Osteoblast (primary cell): ENCODE measurements around the gene PHLDA3. TPM values are rescaled to one million over a fixed set of nuclear protein-coding genes. Genes with fewer than 3 reads are reported as not detected.

Experiments used
- DNase-seq: peaks from one replicate; pipeline ENCODE4 v3.0.0; 2011; ENCODE audit warnings: low spot score, mixed read lengths; ENCODE audit not compliant: insufficient read length; ENCODE audit errors: missing footprints
- H2AFZ ChIP-seq: 2 replicates; pipeline ENCODE4 v1.6.0; 2011; ENCODE audit warnings: mild to moderate bottlenecking, low read length
- H3K27ac ChIP-seq: 2 replicates; pipeline ENCODE4 v1.5.1; 2011; ENCODE audit warnings: mild to moderate bottlenecking, low read depth, low read length, moderate library complexity
- H3K27me3 ChIP-seq: 2 replicates; pipeline ENCODE4 v1.6.0; 2012; ENCODE audit warnings: mild to moderate bottlenecking, control low read depth, inconsistent platforms, low read length, moderate library complexity; ENCODE audit not compliant: insufficient read depth
- H3K36me3 ChIP-seq: 2 replicates; pipeline ENCODE4 v1.5.1; 2011; ENCODE audit warnings: mild to moderate bottlenecking, low read length, control low read depth, moderate library complexity; ENCODE audit not compliant: insufficient read depth
- H3K4me1 ChIP-seq: 2 replicates; pipeline ENCODE4 v1.5.1; 2011; ENCODE audit warnings: mild to moderate bottlenecking, low read length, control low read depth, moderate library complexity; ENCODE audit not compliant: insufficient read depth
- H3K4me2 ChIP-seq: 2 replicates; pipeline ENCODE4 v1.6.0; 2011; ENCODE audit warnings: mild to moderate bottlenecking, low read length; ENCODE audit not compliant: insufficient read depth
- H3K4me3 ChIP-seq: fragments of 200-600 bp; sonication (generic); 3 replicates; pipeline ENCODE4 v1.5.1; 2012; ENCODE audit warnings: mild to moderate bottlenecking, low read length, inconsistent platforms; ENCODE audit not compliant: insufficient read depth
- H3K79me2 ChIP-seq: 2 replicates; pipeline ENCODE4 v1.6.0; 2012; ENCODE audit warnings: mild to moderate bottlenecking, low read length, control low read depth, inconsistent platforms; ENCODE audit not compliant: insufficient read depth
- H3K9me3 ChIP-seq: 2 replicates; pipeline ENCODE4 v1.5.1; 2011; ENCODE audit warnings: low read depth, low read length, control low read depth
- H4K20me1 ChIP-seq: 2 replicates; pipeline ENCODE4 v1.6.0; 2012; ENCODE audit warnings: mild to moderate bottlenecking, low read length, control low read depth; ENCODE audit not compliant: insufficient read depth
- total RNA-seq: library from RNA; depleted of rRNA; stranded (reverse); fragments of >200 nt; gene quantifications from 2 replicates; pipeline ENCODE4 v1.2.3, GENCODE V29; 2012
- TF ChIP-seq, protein P1 (sequence below): IDR thresholded peaks from 2 replicates; pipeline ENCODE4 v1.5.1; 2011; ENCODE audit warnings: mild to moderate bottlenecking, low read depth, low read length, moderate library complexity; ENCODE audit errors: extremely low read depth

The PHLDA3 gene
- total RNA-seq, 1 donor: 116 TPM

DNA sequence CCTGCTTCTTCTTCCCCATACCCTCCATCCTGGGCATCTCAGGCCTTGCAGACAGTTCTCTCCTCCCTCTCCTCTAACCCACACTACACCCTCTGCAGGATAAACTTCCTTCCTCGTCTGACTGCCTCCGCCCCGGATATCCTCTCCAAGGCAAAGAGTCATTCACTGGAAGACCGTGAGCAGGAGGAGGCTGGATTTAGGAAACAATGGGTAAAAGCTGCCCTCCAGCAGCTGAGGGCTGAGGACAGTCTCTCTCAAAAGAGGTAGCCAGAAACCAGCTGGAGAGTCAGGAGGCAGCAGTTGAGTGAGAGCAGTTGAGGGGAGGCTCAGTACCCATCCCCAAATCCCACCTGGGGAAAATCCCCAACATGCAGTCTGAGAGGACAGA lies 36.5 kb upstream of the PHLDA3 start:
- H2AFZ ChIP-seq: no peak overlapping the region
- no peaks in the 10 kb centered on the region for H3K27me3 ChIP-seq
- DNase-seq: peak; percentile 96
- peak overlapping the region; percentile 96 for H3K4me2 ChIP-seq
- H4K20me1 ChIP-seq: peaks cover 15% of the 10 kb centered on the region
- H3K9me3 ChIP-seq: no peaks in the 10 kb centered on the region
- peak overlapping the region; percentile 99 for H3K27ac ChIP-seq
- H3K4me3 ChIP-seq: peak overlapping the region; percentile 81
- peaks cover 79% of the 10 kb centered on the region for H3K4me1 ChIP-seq
- H3K79me2 ChIP-seq: peaks cover 69% of the 10 kb centered on the region
- peaks cover 19% of the 10 kb centered on the region for H3K36me3 ChIP-seq
- TF ChIP-seq, protein P1, sequence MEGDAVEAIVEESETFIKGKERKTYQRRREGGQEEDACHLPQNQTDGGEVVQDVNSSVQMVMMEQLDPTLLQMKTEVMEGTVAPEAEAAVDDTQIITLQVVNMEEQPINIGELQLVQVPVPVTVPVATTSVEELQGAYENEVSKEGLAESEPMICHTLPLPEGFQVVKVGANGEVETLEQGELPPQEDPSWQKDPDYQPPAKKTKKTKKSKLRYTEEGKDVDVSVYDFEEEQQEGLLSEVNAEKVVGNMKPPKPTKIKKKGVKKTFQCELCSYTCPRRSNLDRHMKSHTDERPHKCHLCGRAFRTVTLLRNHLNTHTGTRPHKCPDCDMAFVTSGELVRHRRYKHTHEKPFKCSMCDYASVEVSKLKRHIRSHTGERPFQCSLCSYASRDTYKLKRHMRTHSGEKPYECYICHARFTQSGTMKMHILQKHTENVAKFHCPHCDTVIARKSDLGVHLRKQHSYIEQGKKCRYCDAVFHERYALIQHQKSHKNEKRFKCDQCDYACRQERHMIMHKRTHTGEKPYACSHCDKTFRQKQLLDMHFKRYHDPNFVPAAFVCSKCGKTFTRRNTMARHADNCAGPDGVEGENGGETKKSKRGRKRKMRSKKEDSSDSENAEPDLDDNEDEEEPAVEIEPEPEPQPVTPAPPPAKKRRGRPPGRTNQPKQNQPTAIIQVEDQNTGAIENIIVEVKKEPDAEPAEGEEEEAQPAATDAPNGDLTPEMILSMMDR: peak; percentile 6

DNA sequence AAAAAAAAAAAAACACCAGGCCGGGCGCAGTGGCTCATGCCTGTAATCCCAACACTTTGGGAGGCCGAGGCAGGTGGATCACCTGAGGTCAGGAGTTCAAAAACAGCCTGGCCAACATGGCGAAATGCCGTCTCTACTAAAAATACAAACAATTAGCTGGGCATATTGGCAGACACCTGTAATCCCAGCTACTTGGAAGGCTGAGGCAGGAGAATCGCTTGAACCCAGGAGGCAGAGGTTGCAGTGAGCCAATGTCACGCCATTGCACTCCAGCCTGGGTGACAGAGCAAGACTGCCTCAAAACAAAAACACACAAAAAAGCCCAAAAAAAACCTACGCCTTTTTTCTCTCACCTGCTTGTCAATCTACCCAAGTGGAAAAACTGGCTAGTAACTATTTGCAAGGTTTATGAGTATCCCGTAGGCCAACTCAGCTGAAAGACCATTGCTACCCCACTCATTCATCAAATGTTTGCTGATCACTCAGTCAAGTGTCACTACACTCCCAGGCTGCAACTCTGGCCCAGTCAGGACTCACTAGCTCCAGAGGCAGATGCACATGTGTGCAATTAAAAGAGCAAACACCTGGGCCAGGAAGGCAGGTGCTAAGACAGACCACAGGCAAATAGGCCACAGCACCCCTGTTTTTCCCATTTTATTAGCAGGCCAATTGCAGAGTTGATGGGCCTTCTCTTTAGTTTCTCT lies 36.0 kb upstream of the PHLDA3 start:
- Histone ChIP-seq H3K4me2 (peak overlapping the region; percentile 96), H3K36me3 (peaks cover 22% of the 10 kb centered on the region), H3K27ac (peak overlapping the region; percentile 99), H3K79me2 (peaks cover 74% of the 10 kb centered on the region), H3K4me3 (peak overlapping the region; percentile 81), H3K27me3 (no peaks in the 10 kb centered on the region), H3K9me3 (no peaks in the 10 kb centered on the region), H2AFZ (no peak overlapping the region), H3K4me1 (peaks cover 84% of the 10 kb centered on the region), H4K20me1 (peaks cover 20% of the 10 kb centered on the region)
- DNase-seq: no peak
- TF ChIP-seq, protein P1: no peak

DNA sequence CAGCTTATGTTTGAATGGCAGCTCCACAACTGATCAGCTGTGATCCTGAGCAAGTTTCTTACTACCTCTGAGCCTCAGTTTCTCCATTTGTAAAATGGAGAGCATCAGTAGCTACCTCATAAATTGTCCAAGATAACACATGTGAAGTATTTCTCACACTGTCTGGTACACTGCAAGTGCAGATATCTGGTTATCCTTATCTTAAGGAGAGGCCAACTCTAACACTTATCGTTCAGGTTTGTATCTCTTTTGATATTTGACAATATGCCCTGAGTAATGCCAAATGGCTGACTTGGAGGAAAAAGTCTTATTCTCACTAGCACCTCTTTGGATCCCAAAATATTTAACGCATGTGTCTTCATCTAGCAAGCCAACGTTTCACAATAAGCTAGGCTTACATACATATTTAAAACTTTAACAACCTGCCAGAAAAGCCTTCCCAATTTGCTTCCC lies 35.2 kb upstream of the PHLDA3 start:
- Histone ChIP-seq H2AFZ (no peak overlapping the region), H3K4me1 (peaks cover 84% of the 10 kb centered on the region), H4K20me1 (peaks cover 25% of the 10 kb centered on the region), H3K4me3 (peak overlapping the region; percentile 81), H3K27me3 (no peaks in the 10 kb centered on the region), H3K4me2 (peak overlapping the region; percentile 96), H3K36me3 (peaks cover 30% of the 10 kb centered on the region), H3K27ac (peak overlapping the region; percentile 99), H3K79me2 (peaks cover 82% of the 10 kb centered on the region), H3K9me3 (no peaks in the 10 kb centered on the region)
- DNase-seq: no peak
- TF ChIP-seq, protein P1: no peak

DNA sequence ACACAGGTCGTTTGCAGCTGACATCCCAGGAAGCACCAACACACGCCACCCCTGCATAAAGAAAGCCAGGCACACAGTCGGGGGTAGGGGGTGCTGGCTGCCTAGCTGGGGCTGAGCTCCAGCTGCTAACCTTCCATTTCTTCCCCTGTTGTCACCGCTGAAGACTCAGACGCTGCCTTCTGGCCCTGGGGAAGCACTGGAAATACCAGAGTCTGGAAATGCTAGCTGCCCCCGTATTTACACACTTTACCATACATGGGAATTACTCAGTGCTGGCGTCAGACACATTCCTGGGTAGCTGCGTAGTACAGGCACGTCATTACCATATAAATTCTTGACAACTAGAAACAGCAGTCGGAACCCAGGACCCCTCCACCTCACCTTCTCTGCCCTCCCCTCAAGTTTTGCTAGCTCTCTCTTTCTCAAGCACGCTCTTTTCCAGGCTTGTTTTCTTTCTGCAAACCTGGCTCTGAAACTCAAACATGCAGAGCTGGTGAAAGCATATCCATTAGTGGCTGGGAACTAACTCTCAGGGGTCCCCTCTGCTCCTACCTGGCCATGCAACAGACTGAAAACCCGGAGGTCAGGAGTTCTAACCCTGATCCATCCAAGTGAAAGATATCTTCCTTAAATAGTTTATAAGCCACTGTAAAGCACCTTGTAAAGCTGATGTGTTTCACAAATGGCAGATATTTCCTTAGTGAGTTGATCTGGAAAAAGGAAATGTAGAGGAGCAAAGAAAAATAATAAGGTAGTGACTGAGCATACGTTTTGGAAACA lies 34.6 kb upstream of the PHLDA3 start:
- Histone ChIP-seq H3K36me3 (peaks cover 36% of the 10 kb centered on the region), H4K20me1 (peaks cover 32% of the 10 kb centered on the region), H2AFZ (no peak overlapping the region), H3K4me1 (peaks cover 84% of the 10 kb centered on the region), H3K4me3 (peak overlapping the region; percentile 81), H3K9me3 (no peaks in the 10 kb centered on the region), H3K27ac (peak overlapping the region; percentile 99), H3K4me2 (peak overlapping the region; percentile 96), H3K79me2 (peaks cover 88% of the 10 kb centered on the region), H3K27me3 (no peaks in the 10 kb centered on the region)
- DNase-seq: peak; percentile 93
- TF ChIP-seq, protein P1: no peak
